22Rv1 (cell line): ENCODE results near the gene KRT3.

ENCODE experiments used
- H3K27ac ChIP-seq: fragments of 450-650 bp; 2 replicates; pipeline ENCODE4 v1.5.1; 2017
- CTCF ChIP-seq: fragments of 450-650 bp; IDR thresholded peaks from 2 replicates; pipeline ENCODE4 v1.5.1; 2017; ENCODE audit warnings: mild to moderate bottlenecking
- ZFX ChIP-seq: fragments of 450-650 bp; IDR thresholded peaks from 2 replicates; pipeline ENCODE4 v1.6.1; 2017; ENCODE audit warnings: antibody characterized with exemption, borderline replicate concordance

The KRT3 gene

GRCh38 chr12:52832451-52832850 is 36.5 kb upstream of the KRT3 start:
- H3K27ac ChIP-seq: no peak overlapping the region
- TF ChIP-seq CTCF (no peak), ZFX (no peak)

- no peak overlapping the region for H3K27ac ChIP-seq
- no peak for TF ChIP-seq CTCF
- no peak for TF ChIP-seq ZFX
These were observed 35.3 kb upstream of the KRT3 start for GRCh38 chr12:52831251-52831650.

DNA sequence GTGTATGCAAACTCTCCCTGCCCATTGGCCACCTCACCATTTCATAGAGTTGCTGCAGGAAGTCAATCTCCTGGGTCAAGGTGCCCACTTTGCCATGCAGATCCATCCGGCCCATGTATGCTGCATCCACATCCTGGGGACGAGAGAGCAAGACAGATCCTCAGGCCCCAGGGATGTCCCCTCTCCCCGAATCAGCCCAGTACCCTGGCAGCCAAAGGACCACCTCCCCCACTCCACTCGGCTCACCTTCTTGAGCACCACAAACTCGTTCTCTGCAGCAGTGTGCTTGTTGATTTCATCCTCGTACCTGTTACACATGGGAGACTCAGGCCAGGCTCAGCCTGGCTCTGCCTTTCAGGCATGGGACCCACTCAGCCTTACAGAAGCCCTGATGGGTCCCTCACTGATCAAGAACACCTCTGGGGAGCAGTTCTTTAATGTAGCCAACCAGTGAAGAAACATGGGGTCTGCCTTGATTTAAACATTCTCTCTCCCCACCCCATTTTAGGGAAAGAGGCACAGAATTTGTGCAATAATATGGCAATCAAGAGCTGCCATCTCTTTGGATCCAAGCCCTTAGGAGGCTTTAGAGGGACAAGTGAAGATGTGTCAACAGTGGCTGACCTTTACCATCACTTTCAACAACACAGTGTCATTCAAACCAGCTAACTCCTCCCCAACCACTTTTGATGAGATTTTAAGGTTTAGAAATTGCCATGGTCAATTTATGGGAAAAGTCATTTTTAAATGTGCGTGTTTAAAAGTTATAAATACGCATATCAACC is 34.3 kb upstream of the KRT3 start:
- no peak overlapping the region for H3K27ac ChIP-seq
- TF ChIP-seq ZFX: no peak
- no peak for TF ChIP-seq CTCF

DNA sequence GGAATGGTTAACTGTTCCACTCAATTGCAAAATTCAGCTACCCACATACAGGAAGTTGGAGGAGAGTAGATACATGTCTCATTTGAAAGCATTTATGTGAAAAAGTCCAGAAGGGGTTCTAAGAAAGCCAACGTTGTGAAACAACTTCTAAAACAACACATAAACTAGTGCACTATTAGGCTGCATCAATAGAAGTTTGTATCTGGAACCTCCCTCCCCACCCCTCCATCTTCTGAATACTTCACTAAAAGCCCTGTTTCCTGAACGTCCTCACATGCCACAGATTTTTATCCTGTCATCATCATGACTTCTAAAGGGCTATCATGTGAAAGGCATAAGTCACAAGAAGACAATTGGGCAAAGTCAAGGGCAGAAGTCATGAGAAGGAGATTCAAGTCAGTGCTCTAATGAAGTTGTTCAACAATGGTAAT is 32.7 kb upstream of the KRT3 start:
- H3K27ac ChIP-seq: no peak overlapping the region
- TF ChIP-seq CTCF: no peak

DNA sequence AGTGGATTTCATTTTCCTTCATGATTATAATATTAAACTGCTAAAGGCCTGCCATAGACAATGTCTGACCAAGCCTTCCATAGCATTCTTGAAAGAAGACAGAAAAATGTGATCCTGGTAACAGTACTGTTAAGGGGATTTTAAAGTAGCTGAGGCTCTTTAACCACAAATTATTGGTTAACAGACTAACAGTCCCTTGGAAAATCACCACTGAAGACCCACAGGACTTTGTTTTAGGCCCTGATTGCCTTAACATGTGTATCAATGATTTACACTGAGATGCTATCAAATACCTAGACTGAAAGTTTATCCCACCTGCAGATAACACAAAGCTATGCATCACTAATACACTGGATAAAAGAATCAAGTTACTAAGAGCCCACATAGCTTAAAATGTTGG is 32.2 kb upstream of the KRT3 start:
- TF ChIP-seq ZFX (no peak), CTCF (no peak)
- no peak overlapping the region for H3K27ac ChIP-seq

- TF ChIP-seq CTCF (no peak), ZFX (no peak)
- no peak overlapping the region for H3K27ac ChIP-seq
These were observed 31.7 kb upstream of the KRT3 start for GRCh38 chr12:52827499-52828090.

- TF ChIP-seq ZFX (no peak), CTCF (no peak)
- H3K27ac ChIP-seq: no peak overlapping the region
These were observed 30.9 kb upstream of the KRT3 start for GRCh38 chr12:52826611-52827498.
